ENCODE data around the gene FAM163B. TPM values are rescaled to one million over a fixed set of nuclear protein-coding genes. Genes with fewer than 3 reads are reported as not detected.

Gene FAM163B
- total RNA-seq, 1 donor from 2014 or later = 0.81 TPM

DNA sequence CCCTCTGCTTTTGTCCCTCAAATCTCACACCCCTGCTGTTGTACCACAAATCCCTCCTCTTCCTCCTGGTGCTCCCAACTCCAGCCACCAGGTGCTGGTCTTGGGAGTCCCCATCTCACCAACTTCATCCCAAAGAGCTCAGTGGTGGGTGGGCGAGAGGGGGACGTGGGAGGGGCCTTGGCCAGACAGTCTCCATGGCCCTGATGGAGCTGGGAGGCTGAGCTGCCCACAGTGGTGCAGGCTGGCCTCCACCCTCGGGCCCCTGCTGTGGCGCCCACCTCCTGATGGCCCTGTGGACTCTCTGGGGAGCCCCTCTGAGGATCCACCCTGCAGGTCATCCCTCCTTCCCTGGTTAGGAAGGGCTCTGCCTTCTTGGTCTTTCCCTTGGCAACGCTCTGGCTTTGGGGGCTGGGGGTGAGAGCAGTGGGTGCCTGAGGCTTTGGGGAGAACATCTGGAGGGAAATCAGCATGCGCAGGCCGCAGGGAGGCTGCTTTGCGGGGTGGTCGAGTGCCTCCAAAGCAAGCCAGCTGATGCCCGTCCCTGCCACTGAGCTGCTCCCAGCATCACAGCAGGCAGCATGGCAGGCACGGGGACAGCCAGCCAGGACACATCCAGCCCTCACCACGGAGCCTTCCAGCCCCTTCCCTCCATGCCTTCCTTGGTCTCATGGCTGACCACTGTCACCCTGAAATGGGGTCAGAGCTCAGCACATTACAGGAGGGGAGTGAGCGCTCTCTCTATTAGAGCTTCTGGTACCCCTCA lies 7.6 kb upstream of the FAM163B start:
- DNase-seq (ENCODE audit: low spot score) = no peak

DNA sequence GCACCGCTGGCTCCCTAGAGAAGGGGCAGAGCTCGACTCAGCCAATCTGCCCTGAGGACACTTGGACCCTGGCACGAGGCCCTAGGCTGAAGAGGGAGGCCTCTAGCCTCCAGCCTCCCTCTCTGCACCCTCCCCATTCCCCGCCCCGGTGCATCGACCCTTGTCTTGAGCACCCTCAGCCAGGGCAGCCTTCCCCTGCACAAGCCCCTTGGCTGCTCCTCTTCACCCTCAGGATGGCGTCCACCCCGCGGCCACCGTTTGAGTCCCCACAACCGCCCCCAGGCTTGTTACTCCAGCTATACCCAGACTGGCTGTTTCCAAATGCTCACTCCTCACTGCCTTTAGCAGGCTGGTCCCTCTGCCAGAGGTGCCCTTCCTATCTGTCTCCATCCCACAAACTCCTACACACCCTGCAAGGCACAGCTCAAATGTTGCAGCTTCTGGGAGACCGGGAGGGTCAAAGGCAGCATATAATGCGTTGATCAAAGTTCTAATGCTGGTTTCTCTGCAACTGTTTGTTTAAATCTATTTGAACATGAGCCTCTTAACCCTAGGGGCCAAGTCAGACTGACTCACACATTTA lies 6.5 kb upstream of the FAM163B start:
- DNase-seq (ENCODE audit: low spot score) = no peak

DNA sequence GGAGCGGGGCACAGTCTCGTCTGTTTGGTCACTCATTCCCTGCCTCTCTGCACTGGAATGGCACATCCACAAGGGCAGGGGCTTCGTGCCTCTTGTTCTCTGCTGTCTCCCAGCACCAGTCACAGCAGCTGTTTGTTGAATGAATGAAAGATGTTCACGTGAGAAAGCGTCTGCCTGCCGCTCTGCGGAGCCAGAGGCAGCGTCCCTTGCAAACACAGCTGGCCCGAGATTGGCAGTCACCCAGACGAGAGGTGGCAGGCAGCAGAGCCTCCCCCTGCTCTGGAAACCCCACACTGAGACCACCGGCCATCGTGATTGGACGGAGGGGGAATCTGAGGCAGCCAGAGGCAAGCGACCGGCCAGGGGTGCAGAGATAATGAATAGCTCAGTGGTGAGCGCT lies 6.0 kb upstream of the FAM163B start:
- no peak for DNase-seq (ENCODE audit: low spot score)

DNA sequence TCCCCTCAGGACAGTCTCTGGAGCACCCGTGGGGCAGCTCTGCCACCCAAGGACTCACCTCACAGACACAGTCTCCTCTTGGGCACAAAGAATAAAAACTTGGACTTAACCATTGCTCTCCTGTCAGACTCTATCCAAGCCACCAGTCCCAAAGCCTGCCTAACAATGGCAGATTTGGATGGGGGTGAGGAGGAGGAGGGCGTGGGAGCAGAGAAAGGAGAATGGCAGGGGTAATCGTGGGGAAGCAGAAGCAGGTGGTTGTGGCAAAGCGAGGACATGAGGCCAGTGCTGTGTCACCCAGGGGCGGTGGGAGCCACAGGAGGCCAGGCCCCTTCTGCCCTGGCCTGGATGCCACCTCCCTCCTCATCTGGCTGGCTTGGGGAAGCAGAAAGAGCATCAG lies 5.5 kb upstream of the FAM163B start:
- DNase-seq (ENCODE audit: low spot score) = no peak

DNA sequence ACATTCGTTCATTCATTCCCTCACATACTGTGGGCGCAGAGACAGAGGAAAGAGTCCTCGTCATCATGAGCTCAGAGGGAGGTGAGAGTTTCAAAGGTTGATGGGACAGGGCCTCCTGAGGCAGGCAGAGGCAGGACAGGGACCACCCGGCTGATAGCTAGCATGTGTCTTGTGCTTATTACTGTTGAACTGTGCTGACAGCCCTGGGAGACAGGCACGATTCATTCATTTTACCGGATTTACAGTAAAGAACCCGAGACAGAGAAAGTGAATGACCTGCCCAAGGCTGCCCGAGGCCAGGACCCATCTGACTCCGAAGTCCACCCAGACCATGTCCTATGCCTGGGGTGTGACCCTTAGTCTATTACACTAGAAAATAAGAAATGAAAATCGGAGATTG lies 4.9 kb upstream of the FAM163B start:
- no peak for DNase-seq (ENCODE audit: low spot score)

DNA sequence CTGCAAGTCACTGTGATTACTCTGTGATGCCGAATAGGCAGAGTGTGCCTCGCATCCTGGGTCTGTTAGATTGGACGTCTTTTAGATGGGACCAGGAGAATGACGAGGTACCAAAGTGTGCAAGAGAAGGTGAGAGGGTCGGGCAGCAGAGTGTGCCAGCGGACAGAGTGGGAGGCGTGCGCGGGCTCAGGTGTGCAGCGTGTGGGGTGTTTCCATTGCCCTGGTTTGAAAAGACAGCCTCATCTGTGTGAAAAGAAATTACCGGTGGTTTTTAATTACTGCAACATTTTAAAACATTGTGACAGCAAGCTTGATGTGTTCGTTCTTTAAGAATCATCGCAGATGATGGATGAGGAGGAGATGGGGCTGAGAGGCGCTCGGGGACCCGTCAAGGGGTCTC lies 4.2 kb upstream of the FAM163B start:
- DNase-seq (ENCODE audit: low spot score) = no peak

DNA sequence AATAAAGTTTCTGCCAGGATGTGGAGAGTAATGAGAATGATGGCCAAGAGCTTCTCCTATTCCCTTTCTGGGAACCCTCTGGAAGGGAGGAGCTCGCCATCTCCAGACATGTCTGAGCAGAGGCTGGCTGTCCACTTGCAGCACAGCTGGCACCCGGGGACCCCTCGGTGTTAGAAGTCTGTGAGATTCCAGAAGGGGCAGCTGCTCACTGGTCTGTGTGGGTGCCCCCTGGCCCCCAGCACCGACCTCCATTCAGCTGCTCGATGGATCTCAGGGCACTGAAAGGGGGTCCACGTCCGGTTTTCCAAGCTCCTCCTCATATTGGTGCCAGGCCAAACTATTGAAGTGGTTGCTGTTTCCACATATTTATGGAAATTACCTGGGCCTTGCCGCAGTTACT lies 3.6 kb upstream of the FAM163B start:
- no peak for DNase-seq (ENCODE audit: low spot score)

DNA sequence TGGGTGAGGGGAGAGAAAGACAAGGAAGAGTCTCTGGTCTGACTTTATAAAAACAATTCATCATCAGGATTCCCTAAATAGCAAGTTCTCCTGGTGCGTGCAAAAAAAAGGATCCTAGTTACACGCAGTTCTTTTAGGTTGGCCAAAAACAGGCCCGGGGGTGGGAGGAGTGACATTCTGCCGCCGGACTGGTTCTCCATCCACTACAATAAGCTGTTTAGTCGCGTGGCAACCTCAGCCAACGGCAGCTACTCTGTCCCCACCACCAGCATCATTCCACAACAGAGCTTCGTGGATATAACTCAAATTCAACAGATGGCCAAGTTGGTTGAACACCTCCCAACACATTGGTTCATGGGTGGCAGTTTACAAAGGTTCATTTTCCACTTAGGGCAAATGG lies 2.9 kb upstream of the FAM163B start:
- no peak for DNase-seq (ENCODE audit: low spot score)

DNA sequence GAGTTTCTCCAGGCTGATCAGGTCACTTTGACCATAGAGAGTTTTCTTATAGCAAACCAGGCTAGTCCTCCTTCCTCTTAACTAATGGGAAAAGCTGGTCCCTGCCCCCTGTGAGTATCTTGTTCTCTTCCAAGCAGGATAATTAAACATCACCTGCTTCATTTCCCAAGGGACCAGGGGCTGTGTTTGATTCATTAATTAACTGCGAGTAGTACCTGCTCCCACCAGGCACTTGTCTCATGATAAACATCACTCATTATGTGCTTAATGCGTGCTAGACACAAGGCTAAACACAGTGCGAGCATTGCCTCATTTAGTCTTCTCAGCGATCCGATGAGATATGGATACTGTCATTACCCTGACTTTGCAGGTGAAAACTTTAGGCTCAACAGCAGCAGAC lies 1.7 kb upstream of the FAM163B start:
- no peak for DNase-seq (ENCODE audit: low spot score)

DNA sequence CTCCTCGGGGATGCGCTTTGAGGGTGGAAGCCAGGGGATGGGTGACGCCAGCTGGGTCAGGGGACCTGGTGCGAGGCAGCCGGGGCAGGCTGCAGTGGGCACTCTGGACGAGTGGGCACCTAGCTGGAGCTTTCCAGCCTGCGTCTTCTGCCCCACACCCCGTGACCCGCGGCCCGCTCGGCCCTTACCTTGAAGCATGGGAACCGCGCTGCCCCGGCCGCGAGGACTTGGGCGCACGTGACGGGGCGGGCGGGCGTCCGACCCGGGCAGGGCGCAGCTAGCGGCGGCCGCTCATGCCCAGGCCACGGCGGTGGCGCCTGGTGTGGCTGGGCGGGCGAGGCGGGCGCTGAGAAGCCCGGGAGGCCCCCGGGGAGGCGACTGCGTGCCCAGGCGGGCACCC lies 300 bp downstream of the FAM163B start:
- no peak for DNase-seq (ENCODE audit: low spot score)

DNA sequence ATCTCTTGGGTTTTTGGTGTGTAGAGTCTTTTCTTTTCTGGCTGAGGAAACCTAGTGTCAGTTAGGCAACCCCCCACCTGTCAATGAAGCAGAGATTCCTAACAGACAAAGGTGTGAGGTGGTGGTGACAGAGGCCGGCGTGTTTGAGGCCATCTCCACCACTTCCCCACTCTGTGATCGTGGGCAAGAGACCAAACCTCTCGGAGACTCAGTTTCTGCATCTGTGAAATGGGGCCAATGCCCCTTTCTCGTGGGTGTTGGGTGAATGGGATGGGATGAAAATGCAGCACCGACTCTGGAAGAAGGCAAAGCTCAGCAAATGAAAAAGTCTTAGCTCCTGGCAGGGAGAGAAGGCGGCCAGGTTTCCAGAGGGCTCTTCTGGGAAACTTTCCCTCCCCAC lies 807 bp downstream of the FAM163B start:
- DNase-seq (ENCODE audit: low spot score) = no peak

DNA sequence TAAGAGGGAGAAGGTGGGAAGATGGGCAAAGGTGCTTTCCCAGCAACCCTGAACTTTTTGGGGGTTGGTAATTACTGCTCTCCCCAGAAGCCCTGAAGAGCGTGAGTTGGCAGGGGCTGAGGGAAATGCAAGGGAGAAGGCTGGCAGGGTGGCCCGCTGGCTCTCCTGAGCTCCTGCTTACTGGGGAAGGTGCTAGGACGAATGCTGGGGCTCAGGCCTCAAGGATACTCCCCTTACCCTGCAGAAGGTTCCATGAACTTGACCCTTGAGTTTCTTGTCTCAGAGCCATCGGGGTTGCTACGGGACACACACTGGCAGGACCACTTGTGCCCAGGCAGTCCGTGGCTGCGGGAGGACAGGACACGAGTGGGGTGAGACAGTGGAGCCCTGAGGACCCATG lies 1.2 kb downstream of the FAM163B start:
- DNase-seq (ENCODE audit: low spot score) = no peak

DNA sequence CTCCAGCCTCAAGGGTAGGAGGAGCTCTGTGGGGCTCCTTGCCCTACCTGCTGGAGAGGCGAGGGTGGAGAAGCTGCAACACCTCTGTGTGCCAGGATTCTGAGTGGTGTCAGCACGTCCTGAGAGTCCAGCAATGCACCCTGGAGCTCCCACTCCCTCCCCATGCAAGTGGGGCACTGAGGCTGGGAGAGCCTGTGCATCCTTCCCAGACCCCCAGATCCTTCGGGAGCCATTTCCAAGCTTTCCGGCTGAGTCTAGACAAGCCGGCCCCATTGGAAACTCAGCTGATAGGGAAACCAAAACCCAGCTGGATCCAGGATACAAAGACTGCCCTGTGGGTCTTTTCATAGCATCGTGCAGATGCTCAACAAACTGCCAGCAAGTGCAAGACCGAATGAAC lies 1.8 kb downstream of the FAM163B start:
- no peak for DNase-seq (ENCODE audit: low spot score)

DNA sequence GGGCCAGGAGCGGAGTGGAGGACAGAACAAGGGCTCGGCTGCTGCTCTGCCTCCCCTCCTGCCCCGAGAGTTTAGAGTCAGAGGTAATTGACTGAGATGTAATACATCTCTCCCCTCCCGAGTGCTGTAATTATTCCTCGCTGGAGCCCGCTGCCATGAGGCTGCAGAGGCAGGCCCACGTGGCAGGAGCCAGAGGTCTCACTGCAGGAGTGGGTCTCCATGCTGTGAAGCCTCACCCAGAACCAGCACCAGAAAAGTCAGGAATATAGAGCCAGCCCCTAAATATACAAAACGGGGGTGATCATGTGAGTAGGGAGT lies 2.5 kb downstream of the FAM163B start:
- DNase-seq (ENCODE audit: low spot score) = no peak

DNA sequence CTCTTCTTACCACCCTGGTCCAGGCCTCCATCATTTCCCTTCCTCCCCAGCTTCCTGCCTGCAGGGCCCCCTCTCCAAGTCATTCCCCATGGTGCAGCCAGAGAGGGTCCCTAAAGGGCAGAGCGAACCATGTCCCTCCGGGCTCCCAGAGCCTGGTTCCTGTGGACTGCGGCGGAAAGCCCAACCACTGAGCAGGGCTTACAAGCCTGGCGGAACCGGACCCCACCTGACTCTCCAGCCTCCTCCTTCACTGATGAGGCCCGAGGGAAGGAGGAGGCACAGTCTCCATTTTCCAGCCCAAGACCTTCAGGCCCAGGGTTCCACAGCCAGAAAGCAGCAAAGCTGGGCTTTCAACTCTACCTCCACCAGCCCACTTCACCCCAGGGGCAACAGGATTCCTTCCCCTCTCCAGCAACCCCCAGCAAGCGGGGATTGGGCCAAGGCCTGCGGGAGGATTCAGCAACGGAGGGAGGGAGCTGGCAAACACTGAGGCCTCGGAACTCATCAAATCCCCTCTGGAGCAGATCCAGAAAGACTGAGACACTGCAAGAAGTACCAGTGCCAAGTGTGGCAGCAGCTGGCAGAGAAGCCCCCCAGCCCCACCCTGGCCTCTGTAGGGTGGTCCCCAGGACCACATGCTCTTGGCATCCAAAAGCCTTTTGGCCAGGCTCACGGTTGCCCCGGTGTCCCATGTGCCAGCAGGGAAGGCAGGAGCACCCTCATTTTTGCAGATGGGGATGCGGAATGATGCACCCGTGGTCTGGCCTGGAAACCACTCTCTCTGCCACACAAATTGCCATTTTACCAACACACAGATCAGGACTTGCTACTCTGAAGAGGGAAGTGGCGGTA lies 3.1 kb downstream of the FAM163B start:
- no peak for DNase-seq (ENCODE audit: low spot score)

DNA sequence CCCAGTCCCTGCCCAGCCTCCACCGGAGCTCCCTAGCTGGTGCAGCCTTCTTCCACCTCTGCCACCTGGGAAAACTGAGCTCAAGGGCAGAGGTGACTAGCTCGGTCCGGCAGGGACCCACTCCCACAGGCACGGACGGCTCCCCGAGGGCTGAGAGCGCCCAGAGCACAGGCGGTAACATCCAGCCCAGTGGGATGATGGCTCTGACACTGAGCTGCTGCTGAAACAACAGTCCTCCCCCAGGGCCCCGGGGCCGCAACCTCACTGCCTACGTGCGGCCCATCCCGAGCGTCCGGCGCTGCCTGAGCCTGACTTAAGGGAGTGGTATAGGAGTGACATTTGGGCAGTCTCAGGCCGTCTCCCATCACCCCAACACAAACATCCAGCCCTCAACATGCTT lies 3.7 kb downstream of the FAM163B start:
- DNase-seq (ENCODE audit: low spot score) = no peak

DNA sequence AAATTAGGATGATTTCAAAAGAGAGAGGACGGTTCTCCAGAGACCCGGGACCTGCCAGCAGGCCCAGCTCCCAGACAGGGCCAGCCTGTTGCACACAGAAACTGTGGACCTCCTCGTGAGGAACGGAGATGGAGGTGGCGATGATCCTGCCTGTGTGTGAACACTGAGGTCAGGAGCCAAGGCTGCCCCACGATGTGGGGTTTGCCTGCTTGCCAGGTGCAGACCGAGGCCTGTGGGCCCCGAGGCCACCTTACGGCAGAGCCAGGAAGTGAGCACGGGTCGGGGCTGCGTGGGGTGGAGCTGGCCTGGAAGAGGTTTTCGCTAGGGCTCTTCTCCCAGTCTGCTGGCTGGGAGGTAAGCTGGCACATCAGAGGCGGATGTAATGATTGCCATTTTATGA lies 4.3 kb downstream of the FAM163B start:
- DNase-seq (ENCODE audit: low spot score) = no peak

DNA sequence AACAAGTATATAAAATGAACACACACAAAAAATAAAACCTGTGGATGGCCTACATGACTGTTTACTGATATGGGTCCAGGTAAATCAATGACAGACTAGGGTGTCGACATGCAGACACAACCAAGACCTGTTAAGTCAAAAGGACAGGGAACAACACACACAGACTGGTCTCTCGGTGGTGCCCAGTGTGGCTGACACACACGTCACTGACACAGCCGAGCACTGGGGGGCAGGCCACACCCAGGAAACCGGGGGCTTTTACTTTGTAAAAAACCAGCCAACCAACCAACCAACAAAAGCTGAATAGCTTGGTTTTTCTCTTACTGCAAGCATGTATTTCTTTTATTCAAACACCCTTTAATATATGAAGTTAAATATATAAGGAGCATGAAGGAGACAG lies 5.0 kb downstream of the FAM163B start:
- DNase-seq (ENCODE audit: low spot score) = no peak

DNA sequence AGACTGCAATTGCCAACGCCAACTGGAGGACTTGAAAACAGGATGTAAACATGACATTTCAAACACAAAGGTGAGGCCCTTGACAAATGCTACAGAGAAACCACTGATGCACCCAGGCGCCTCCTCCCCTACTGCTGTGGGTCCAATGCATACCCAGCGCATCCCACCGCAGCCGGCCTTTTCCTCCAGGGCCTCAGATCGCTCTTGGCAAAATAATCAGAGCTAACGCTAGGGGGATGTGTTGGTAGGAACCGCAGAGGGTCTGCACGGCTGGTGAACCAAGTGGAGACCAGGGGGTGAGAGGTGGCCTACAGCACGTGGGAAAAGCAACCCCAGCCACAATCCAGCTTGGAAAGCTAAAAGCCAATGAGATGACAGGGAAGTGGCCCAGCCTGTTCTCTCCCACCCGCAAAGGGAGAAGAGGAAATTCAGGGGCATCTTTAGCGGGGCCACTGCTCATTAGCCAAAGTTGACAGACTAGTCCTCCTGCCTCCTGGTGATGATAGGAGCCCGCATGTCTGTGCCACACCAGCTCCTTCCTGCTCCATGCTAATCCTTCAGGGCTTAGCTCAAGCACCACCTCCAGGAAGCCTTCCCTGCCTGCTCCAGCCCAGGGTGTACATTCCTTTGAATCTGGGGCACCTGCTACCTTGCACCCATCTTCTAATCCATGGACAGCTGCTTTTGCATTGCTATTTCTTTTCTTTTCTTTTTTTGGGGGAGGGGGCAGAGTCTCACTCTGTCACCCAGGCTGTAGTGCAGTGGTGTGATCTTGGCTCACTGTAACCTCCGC lies 5.9 kb downstream of the FAM163B start:
- DNase-seq (ENCODE audit: low spot score) = no peak

DNA sequence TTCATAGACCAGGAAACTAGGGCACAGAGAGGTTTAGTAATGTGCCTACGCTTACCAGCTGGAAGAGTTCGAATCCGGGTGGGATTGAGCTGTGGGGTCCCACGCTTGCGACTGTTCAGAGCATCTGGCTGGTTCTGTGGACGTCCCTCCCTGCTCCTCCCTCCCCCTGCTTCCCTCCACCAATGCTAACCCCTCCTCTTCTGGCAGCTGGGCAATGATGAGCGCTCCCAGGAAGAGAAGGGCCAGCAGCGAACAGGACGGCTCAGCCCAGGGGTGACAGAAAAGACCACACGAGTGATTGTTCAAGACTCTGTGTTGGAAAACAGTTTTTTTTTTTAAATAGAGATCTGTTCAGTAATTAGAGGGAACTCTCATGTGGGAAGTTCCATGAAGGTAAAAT lies 6.9 kb downstream of the FAM163B start:
- DNase-seq (ENCODE audit: low spot score) = no peak

DNA sequence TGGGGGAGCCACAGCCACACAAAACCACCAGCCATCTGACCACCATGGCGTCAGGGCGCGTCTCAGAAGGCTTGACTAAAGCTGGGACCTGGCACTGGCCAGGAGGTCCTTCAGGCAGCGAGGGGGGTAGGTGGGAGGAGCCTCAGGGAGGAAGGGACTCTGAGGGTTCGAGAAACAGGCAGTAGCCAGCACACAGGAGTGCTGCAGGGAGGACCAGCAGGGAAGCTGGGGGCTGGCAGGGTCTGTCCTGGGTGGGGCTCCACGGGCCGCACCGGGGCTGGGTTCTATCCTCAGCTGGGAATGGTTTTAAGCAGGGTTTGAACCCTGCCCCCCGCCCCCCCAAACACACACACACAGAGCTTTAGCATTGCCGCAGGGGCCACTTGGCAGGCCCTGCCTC lies 7.4 kb downstream of the FAM163B start:
- no peak for DNase-seq (ENCODE audit: low spot score)

DNA sequence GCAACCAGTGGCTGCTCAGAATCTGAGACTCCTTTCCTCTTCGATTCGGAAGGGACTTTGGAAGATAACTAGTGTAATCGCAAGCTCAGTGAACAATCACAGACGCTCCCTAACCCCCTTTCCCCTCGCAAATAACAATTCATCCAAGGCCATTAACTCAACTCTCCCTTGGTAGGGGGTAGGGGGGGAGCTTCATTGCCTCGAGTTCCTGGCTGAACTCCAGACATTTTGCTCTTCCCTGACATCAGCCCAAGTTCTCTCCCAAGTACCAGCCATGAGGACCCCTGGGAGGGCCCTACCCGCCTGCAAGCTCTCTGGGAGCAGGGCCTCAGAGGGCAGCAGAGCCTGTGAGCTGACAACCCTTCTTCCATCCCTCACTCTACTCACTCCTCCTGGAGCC lies 8.4 kb downstream of the FAM163B start:
- no peak for DNase-seq (ENCODE audit: low spot score)
